ENCODE measurements around the gene GLCCI1.

GRCh38 chr7:8121243-8121642, 152.6 kb downstream of the GLCCI1 start:
- TF ChIP-seq POLR2A (IDR thresholded peaks at IDR 0.05) (no peak), POLR2AphosphoS5 (IDR thresholded peaks at IDR 0.05) (no peak)
- TF ChIP-seq, protein P1, sequence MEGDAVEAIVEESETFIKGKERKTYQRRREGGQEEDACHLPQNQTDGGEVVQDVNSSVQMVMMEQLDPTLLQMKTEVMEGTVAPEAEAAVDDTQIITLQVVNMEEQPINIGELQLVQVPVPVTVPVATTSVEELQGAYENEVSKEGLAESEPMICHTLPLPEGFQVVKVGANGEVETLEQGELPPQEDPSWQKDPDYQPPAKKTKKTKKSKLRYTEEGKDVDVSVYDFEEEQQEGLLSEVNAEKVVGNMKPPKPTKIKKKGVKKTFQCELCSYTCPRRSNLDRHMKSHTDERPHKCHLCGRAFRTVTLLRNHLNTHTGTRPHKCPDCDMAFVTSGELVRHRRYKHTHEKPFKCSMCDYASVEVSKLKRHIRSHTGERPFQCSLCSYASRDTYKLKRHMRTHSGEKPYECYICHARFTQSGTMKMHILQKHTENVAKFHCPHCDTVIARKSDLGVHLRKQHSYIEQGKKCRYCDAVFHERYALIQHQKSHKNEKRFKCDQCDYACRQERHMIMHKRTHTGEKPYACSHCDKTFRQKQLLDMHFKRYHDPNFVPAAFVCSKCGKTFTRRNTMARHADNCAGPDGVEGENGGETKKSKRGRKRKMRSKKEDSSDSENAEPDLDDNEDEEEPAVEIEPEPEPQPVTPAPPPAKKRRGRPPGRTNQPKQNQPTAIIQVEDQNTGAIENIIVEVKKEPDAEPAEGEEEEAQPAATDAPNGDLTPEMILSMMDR (IDR thresholded peaks at IDR 0.05): no peak
